Measurements from ENCODE around the gene SPOCK3.

- TF ChIP-seq POLR2A (IDR thresholded peaks at IDR 0.05) (no peak), CTCF (IDR thresholded peaks at IDR 0.05 in 4 of 5, conservative IDR thresholded peaks at IDR 0.05 in 1 of 5) (no peak)
Measured at GRCh38 chr4:166957451-166957850, 276.8 kb downstream of the SPOCK3 start.
